Immature natural killer cell (primary cell): ENCODE data around the gene PIGM. TPM values are rescaled to one million over a fixed set of nuclear protein-coding genes. Genes with fewer than 3 reads are reported as not detected.

Source experiments
- DNase-seq, 3 donors: peaks; one replicate each; pipeline ENCODE4 v3.0.0; 2022; ENCODE audit warnings: mixed read lengths in 1 of 3
- H3K27ac Mint-ChIP-seq, 6 donors: one replicate each; pipeline ENCODE4 v1.8.0; 2020; ENCODE audit warnings: mixed read lengths in 6 of 6, mild to moderate bottlenecking in 5 of 6, inconsistent platforms in 4 of 6, moderate library complexity in 3 of 6
- H3K27me3 Mint-ChIP-seq, 3 donors: one replicate each; pipeline ENCODE4 v1.8.0; 2020 to 2021; ENCODE audit warnings: low read depth in 3 of 3, mild to moderate bottlenecking in 3 of 3, mixed read lengths in 3 of 3, moderate library complexity in 3 of 3, inconsistent platforms in 1 of 3
- H3K36me3 Mint-ChIP-seq, 3 donors: one replicate each; pipeline ENCODE4 v1.8.0; 2020; ENCODE audit warnings: mixed read lengths in 3 of 3, inconsistent platforms in 2 of 3, mild to moderate bottlenecking in 2 of 3
- H3K4me1 Mint-ChIP-seq, 2 donors: one replicate each; pipeline ENCODE4 v1.8.0; 2020; ENCODE audit warnings: inconsistent platforms in 2 of 2, mild to moderate bottlenecking in 2 of 2, mixed read lengths in 2 of 2, moderate library complexity in 1 of 2
- H3K4me3 Mint-ChIP-seq, 5 donors: one replicate each; pipeline ENCODE4 v1.8.0; 2020; ENCODE audit warnings: mild to moderate bottlenecking in 5 of 5, mixed read lengths in 5 of 5, inconsistent platforms in 3 of 5, moderate library complexity in 3 of 5
- H3K9me3 Mint-ChIP-seq, 6 donors: one replicate each; pipeline ENCODE4 v1.8.0; 2020; ENCODE audit warnings: mild to moderate bottlenecking in 6 of 6, mixed read lengths in 6 of 6, inconsistent platforms in 4 of 6, moderate library complexity in 3 of 6
- polyA plus RNA-seq, 3 donors: library from polyadenylated mRNA; unstranded; fragments of 300-500 nt; fragmentation: Illumina TruSeq; gene quantifications; one replicate each; pipeline ENCODE4 v1.2.3, GENCODE V29; 2021

The PIGM gene
- polyA plus RNA-seq, 3 donors from 2014 or later = 2.1 to 3.3 (median 3.0) TPM

GRCh38 chr1:160024195-160024905 is 7.4 kb downstream of the PIGM start:
- H3K36me3 Mint-ChIP-seq = peaks cover 0 to 8% (median 5%) of the 10 kb centered on the region in 3 donors
- H3K4me1 Mint-ChIP-seq = peaks cover 3 to 13% of the 10 kb centered on the region in 2 donors
- H3K9me3 Mint-ChIP-seq = no peaks in the 10 kb centered on the region
- H3K27me3 Mint-ChIP-seq = peaks cover 0 to 2% (median 0%) of the 10 kb centered on the region in 3 donors
- no peak overlapping the region for H3K4me3 Mint-ChIP-seq
- no peak for DNase-seq
- H3K27ac Mint-ChIP-seq = no peak overlapping the region

DNA sequence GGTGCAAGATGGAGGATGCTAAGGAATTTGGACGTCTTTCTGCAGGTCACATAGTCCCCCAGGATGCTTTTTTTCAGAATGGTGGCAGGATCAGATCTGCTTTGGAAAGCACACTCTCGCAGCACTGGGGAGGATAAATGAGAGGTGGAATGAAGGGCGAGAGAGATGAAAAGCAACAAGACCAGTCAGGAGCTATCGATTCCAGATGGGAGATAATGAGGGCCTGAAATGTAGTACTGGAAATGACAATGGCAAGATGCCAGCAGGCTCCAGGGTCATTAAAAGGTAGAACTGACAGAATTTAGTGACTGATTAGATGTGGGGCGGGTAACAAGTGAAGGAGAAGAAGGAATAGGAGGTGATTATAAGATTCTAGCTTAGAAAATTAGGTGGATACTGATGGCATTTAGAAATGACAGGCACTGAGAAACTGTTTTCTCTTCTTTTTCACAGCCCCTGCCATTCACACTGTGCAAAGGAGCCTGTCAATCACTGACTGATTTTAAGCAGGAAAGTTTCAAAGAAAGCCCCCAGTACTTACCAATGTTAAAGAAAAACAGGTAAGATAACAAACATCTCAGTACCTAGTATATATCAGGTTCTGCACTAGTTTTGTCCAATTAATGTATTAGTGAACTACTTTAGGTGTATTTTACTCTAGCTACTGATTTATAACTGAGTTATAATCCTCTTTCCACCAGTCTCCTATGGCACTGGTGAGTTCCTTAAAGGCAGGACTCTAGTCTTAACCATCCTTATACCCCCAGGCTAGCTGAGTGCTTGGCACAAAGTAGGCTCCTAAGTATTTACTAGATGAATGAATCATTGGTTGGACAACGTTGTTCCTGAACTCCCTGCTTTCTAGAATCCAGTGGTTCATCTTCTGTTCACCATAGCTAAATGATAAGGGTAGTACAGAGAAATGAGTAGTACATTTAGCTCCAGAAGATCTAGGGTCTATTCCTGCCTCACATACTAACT is 9.2 kb downstream of the PIGM start:
- no peak for DNase-seq
- Mint-ChIP-seq H3K9me3 (no peaks in the 10 kb centered on the region), H3K36me3 (peaks cover 0 to 8% (median 5%) of the 10 kb centered on the region in 3 donors), H3K4me1 (peaks cover 0 to 6% of the 10 kb centered on the region in 2 donors), H3K4me3 (no peak overlapping the region), H3K27ac (no peak overlapping the region), H3K27me3 (peaks cover 0 to 4% (median 2%) of the 10 kb centered on the region in 3 donors)

GRCh38 chr1:160021376-160022074 is 10.3 kb downstream of the PIGM start:
- no peak for DNase-seq
- Mint-ChIP-seq H3K27me3 (peaks cover 2 to 4% (median 2%) of the 10 kb centered on the region in 3 donors), H3K27ac (no peak overlapping the region), H3K9me3 (no peaks in the 10 kb centered on the region), H3K36me3 (peaks cover 0 to 5% (median 0%) of the 10 kb centered on the region in 3 donors), H3K4me1 (no peaks in the 10 kb centered on the region), H3K4me3 (no peak overlapping the region)

- Mint-ChIP-seq H3K27ac (no peak overlapping the region), H3K4me1 (no peaks in the 10 kb centered on the region), H3K4me3 (no peak overlapping the region), H3K27me3 (peaks cover 2 to 4% (median 2%) of the 10 kb centered on the region in 3 donors), H3K36me3 (no peaks in the 10 kb centered on the region), H3K9me3 (no peaks in the 10 kb centered on the region)
- no peak for DNase-seq
Observed at GRCh38 chr1:160020196-160020595, 11.6 kb downstream of the PIGM start.

- H3K27me3 Mint-ChIP-seq = peaks cover 2 to 4% (median 2%) of the 10 kb centered on the region in 3 donors
- no peak overlapping the region for H3K4me3 Mint-ChIP-seq
- H3K4me1 Mint-ChIP-seq = no peaks in the 10 kb centered on the region
- no peaks in the 10 kb centered on the region for H3K36me3 Mint-ChIP-seq
- no peaks in the 10 kb centered on the region for H3K9me3 Mint-ChIP-seq
- no peak overlapping the region for H3K27ac Mint-ChIP-seq
- no peak for DNase-seq
Observed at GRCh38 chr1:160018900-160019299, 12.9 kb downstream of the PIGM start.

GRCh38 chr1:160018347-160018746 is 13.4 kb downstream of the PIGM start:
- Mint-ChIP-seq H3K27me3 (peaks cover 2 to 4% (median 2%) of the 10 kb centered on the region in 3 donors), H3K27ac (no peak overlapping the region), H3K4me3 (no peak overlapping the region), H3K4me1 (no peaks in the 10 kb centered on the region), H3K36me3 (no peaks in the 10 kb centered on the region), H3K9me3 (no peaks in the 10 kb centered on the region)
- no peak for DNase-seq

GRCh38 chr1:160017592-160017991 is 14.2 kb downstream of the PIGM start:
- DNase-seq = no peak
- Mint-ChIP-seq H3K36me3 (no peaks in the 10 kb centered on the region), H3K27me3 (peaks cover 2 to 5% (median 2%) of the 10 kb centered on the region in 3 donors), H3K4me1 (no peaks in the 10 kb centered on the region), H3K9me3 (no peaks in the 10 kb centered on the region), H3K4me3 (no peak overlapping the region), H3K27ac (no peak overlapping the region)

- Mint-ChIP-seq H3K9me3 (no peaks in the 10 kb centered on the region), H3K27ac (no peak overlapping the region), H3K27me3 (peaks cover 0 to 8% (median 0%) of the 10 kb centered on the region in 3 donors), H3K4me1 (no peaks in the 10 kb centered on the region), H3K36me3 (no peaks in the 10 kb centered on the region), H3K4me3 (no peak overlapping the region)
- no peak for DNase-seq
Observed at GRCh38 chr1:160011781-160012180, 20.0 kb downstream of the PIGM start.

GRCh38 chr1:160009801-160010200 is 22.0 kb downstream of the PIGM start:
- H3K4me3 Mint-ChIP-seq = no peak overlapping the region
- DNase-seq = no peak
- no peaks in the 10 kb centered on the region for H3K4me1 Mint-ChIP-seq
- no peaks in the 10 kb centered on the region for H3K9me3 Mint-ChIP-seq
- H3K36me3 Mint-ChIP-seq = no peaks in the 10 kb centered on the region
- H3K27ac Mint-ChIP-seq = no peak overlapping the region
- peaks cover 0 to 8% (median 0%) of the 10 kb centered on the region in 3 donors for H3K27me3 Mint-ChIP-seq

DNA sequence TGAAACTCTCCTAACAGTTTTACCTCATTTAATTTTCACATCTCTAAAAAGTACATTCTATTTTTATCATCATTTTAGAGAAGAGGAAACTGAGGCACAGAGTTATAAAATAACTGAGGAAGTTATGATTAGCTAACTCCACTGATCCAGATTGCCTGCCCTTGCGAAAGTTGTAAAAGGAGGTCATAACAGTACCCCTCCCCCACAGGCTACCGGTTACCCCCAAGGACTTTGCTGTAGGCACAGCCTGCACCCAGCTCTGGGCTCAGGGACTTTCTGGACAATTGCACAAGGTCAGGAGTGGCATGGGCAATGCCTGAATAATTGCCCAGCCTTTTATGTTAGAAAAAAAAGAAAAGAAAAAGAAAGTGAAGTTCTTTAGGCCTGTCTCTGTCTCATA is 22.7 kb downstream of the PIGM start:
- no peak overlapping the region for H3K27ac Mint-ChIP-seq
- no peaks in the 10 kb centered on the region for H3K4me1 Mint-ChIP-seq
- H3K36me3 Mint-ChIP-seq = no peaks in the 10 kb centered on the region
- H3K9me3 Mint-ChIP-seq = no peaks in the 10 kb centered on the region
- H3K4me3 Mint-ChIP-seq = no peak overlapping the region
- peaks cover 0 to 8% (median 3%) of the 10 kb centered on the region in 3 donors for H3K27me3 Mint-ChIP-seq
- no peak for DNase-seq

- Mint-ChIP-seq H3K9me3 (no peaks in the 10 kb centered on the region), H3K27me3 (peaks cover 0 to 5% (median 3%) of the 10 kb centered on the region in 3 donors), H3K36me3 (no peaks in the 10 kb centered on the region), H3K4me3 (no peak overlapping the region), H3K27ac (no peak overlapping the region), H3K4me1 (no peaks in the 10 kb centered on the region)
- DNase-seq = peak; percentile 25 to 37 (median 32)
Observed at GRCh38 chr1:160007577-160008200, 24.1 kb downstream of the PIGM start.

DNA sequence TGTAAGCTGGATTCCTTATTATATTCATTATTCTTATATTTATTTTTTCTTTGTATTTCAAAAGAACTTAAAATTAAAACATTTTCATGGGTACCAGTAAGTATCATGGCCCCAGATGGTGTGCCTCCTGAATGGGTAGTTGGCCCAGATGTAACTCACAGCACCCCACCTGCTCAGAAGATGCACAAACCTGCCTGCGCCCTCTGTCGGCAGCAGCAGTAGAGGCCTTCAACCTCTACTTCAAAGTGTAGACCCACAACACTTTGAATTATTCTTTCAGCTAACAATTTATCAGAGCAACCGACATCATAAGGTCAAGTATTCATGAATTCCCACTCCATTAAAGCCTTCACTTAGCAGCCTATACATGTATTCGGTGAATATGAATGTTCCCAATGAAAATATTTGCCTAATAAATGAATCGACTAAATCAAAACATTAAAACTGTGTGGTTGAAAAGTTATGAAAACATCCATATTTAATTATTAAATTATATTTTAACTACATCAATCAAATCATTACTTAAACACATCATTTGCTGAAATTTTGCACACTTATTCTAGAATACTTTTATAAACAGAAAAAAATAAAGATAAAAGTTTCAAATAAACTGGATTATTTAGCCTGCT is 25.4 kb downstream of the PIGM start:
- Mint-ChIP-seq H3K4me3 (no peak overlapping the region), H3K27me3 (peaks cover 0 to 5% (median 0%) of the 10 kb centered on the region in 3 donors), H3K27ac (no peak overlapping the region), H3K9me3 (no peaks in the 10 kb centered on the region), H3K4me1 (no peaks in the 10 kb centered on the region), H3K36me3 (no peaks in the 10 kb centered on the region)
- peak; percentile 35 to 54 (median 46) for DNase-seq

GRCh38 chr1:160005070-160005469 is 26.7 kb downstream of the PIGM start:
- peaks cover 0 to 5% (median 0%) of the 10 kb centered on the region in 3 donors for H3K27me3 Mint-ChIP-seq
- H3K9me3 Mint-ChIP-seq = no peaks in the 10 kb centered on the region
- H3K27ac Mint-ChIP-seq = no peak overlapping the region
- H3K4me3 Mint-ChIP-seq = no peak overlapping the region
- no peaks in the 10 kb centered on the region for H3K4me1 Mint-ChIP-seq
- no peaks in the 10 kb centered on the region for H3K36me3 Mint-ChIP-seq
- no peak for DNase-seq
